H1 (cell line): ENCODE data around the gene SVEP1. TPM values are rescaled to one million over a fixed set of nuclear protein-coding genes. Genes with fewer than 3 reads are reported as not detected.

Experiments used
- CTCF ChIA-PET: fragments of 300-600 bp; sonication (Branson Sonifier 250); formaldehyde crosslinking; loops from one replicate; lab custom pipeline; 2021; ENCODE audit not compliant: partially characterized antibody; lab: Charles Lee
- POLR2A ChIA-PET: fragments of 300-600 bp; sonication (Branson Sonifier 250); formaldehyde crosslinking; loops from one replicate; lab custom pipeline; 2021; ENCODE audit warnings: inconsistent platforms; ENCODE audit not compliant: partially characterized antibody; lab: Charles Lee
- DNase-seq, 2 experiments: peaks; one replicate each; pipeline versions ENCODE4 v3.0.0 to v3.0.0-alpha.2; 2010 to 2022; ENCODE audit warnings: low spot score in 2 of 2, low read depth in 1 of 2, mixed read lengths in 1 of 2
- FAIRE-seq: peaks from 2 replicates; lab custom pipeline; 2011; peaks lifted over from hg19 to GRCh38; lab: Jason Lieb, UNC
- H2AFZ ChIP-seq: 2 replicates; pipeline ENCODE4 v1.8.1; 2012; ENCODE audit warnings: low read length, inconsistent platforms
- H2AK5ac ChIP-seq: 2 replicates; pipeline ENCODE4 v1.6.1; 2013; ENCODE audit warnings: low read depth, low read length
- H2BK120ac ChIP-seq: replicated peaks from 2 replicates; pipeline ENCODE3; 2013; ENCODE audit warnings: low read depth, low read length, inconsistent platforms
- H2BK12ac ChIP-seq: 2 replicates; pipeline ENCODE4 v1.6.1; 2013; ENCODE audit warnings: low read depth, low read length
- H2BK15ac ChIP-seq: 2 replicates; pipeline ENCODE4 v1.6.1; 2013; ENCODE audit warnings: low read length
- H2BK20ac ChIP-seq: 2 replicates; pipeline ENCODE4 v1.6.1; 2013; ENCODE audit warnings: low read length
- H2BK5ac ChIP-seq: 2 replicates; pipeline ENCODE4 v1.6.1; 2013; ENCODE audit warnings: low read depth, low read length
- H3K14ac ChIP-seq: 2 replicates; pipeline ENCODE4 v1.6.1; 2013; ENCODE audit warnings: inconsistent platforms; ENCODE audit not compliant: insufficient read length
- H3K18ac ChIP-seq: 2 replicates; pipeline ENCODE4 v1.6.1; 2013; ENCODE audit warnings: low read length; ENCODE audit errors: extremely low read depth
- H3K23ac ChIP-seq: 2 replicates; pipeline ENCODE4 v1.6.1; 2013; ENCODE audit warnings: inconsistent platforms; ENCODE audit not compliant: insufficient read length
- H3K23me2 ChIP-seq: 2 replicates; pipeline ENCODE4 v1.6.1; 2013; ENCODE audit warnings: low read depth, low read length
- H3K27ac ChIP-seq: 2 replicates; pipeline ENCODE4 v1.6.1; 2011; ENCODE audit warnings: low read depth, low read length, inconsistent platforms
- H3K27me3 ChIP-seq, 4 experiments: replicated peaks in 1 of 4; 1 replicate in 1 of 4; 2 replicates in 3 of 4; pipeline versions ENCODE4 v1.6.1 to v1.8.1; 2011 to 2013; ENCODE audit warnings: low read length in 3 of 4, mild to moderate bottlenecking in 3 of 4, inconsistent platforms in 2 of 4, mixed read lengths in 2 of 4, moderate library complexity in 1 of 4; ENCODE audit not compliant: control insufficient read depth in 3 of 4, insufficient read depth in 3 of 4; ENCODE audit errors: extremely low read depth in 1 of 4
- H3K36me3 ChIP-seq, 4 experiments: 2 replicates each; pipeline versions ENCODE4 v1.6.1 to v1.8.1; 2011 to 2013; ENCODE audit warnings: mild to moderate bottlenecking in 4 of 4, low read length in 3 of 4, moderate library complexity in 2 of 4, control low read depth in 1 of 4, inconsistent platforms in 1 of 4; ENCODE audit not compliant: insufficient read depth in 4 of 4, control insufficient read depth in 2 of 4
- H3K4ac ChIP-seq: replicated peaks from 2 replicates; pipeline ENCODE3; 2013; ENCODE audit warnings: low read length, low read depth, mixed read lengths, inconsistent platforms; ENCODE audit not compliant: insufficient read length
- H3K4me1 ChIP-seq, 4 experiments: replicated peaks in 1 of 4; 1 replicate in 1 of 4; 2 replicates in 3 of 4; pipeline versions ENCODE4 v1.6.1 to v1.8.1; 2011 to 2013; ENCODE audit warnings: low read length in 3 of 4, inconsistent platforms in 2 of 4, mixed read lengths in 1 of 4; ENCODE audit not compliant: insufficient read depth in 4 of 4, control insufficient read depth in 3 of 4
- H3K4me2 ChIP-seq, 2 experiments: 2 replicates each; pipeline versions ENCODE4 v1.6.1 to v1.8.1; 2011 to 2013; ENCODE audit warnings: low read depth in 2 of 2, low read length in 2 of 2, control low read depth in 1 of 2, inconsistent platforms in 1 of 2, mild to moderate bottlenecking in 1 of 2; ENCODE audit not compliant: insufficient read depth in 1 of 2
- H3K4me3 ChIP-seq, 4 experiments: fragments of 200-600, 300-600 bp in 1 of 4; sonication (generic), shearing (Covaris generic), sonication (Bioruptor Twin) in 1 of 4; 2 replicates each; pipeline versions ENCODE4 v1.5.1 to v1.8.1; 2011 to 2016; ENCODE audit warnings: low read length in 4 of 4, low read depth in 3 of 4, control low read depth in 2 of 4, inconsistent platforms in 2 of 4, mild to moderate bottlenecking in 2 of 4, mixed read lengths in 1 of 4, moderate library complexity in 1 of 4; ENCODE audit not compliant: insufficient read depth in 2 of 4; ENCODE audit errors: extremely low read depth in 1 of 4
- H3K56ac ChIP-seq: replicated peaks from 2 replicates; pipeline ENCODE3; 2013; ENCODE audit warnings: low read depth, mild to moderate bottlenecking, mixed read lengths, low read length, inconsistent platforms; ENCODE audit not compliant: insufficient read length
- H3K79me1 ChIP-seq: 2 replicates; pipeline ENCODE4 v1.6.1; 2013; ENCODE audit warnings: low read depth, low read length, control low read depth
- H3K79me2 ChIP-seq, 2 experiments: 2 replicates each; pipeline versions ENCODE4 v1.6.1 to v1.8.1; 2012 to 2013; ENCODE audit warnings: low read length in 2 of 2, mild to moderate bottlenecking in 2 of 2, inconsistent platforms in 1 of 2; ENCODE audit not compliant: insufficient read depth in 2 of 2, control insufficient read depth in 1 of 2
- H3K9ac ChIP-seq, 4 experiments: replicated peaks in 1 of 4; 1 replicate in 1 of 4; 2 replicates in 3 of 4; pipeline versions ENCODE4 v1.6.1 to v1.8.1; 2011 to 2013; ENCODE audit warnings: low read depth in 3 of 4, low read length in 3 of 4, control low read depth in 2 of 4, mild to moderate bottlenecking in 2 of 4, moderate library complexity in 2 of 4, inconsistent platforms in 1 of 4; ENCODE audit errors: extremely low read depth in 1 of 4
- H3K9me3 ChIP-seq, 2 experiments: 2 replicates each; pipeline versions ENCODE4 v1.6.1 to v1.8.1; 2012 to 2013; ENCODE audit warnings: mild to moderate bottlenecking in 2 of 2, moderate library complexity in 2 of 2, control low read depth in 1 of 2, inconsistent platforms in 1 of 2, low read depth in 1 of 2, low read length in 1 of 2, mixed read lengths in 1 of 2; ENCODE audit not compliant: insufficient read depth in 2 of 2
- H4K20me1 ChIP-seq, 2 experiments: replicated peaks in 1 of 2; 2 replicates each; pipeline versions ENCODE3 to v1.8.1; 2011 to 2013; ENCODE audit warnings: inconsistent platforms in 2 of 2, low read length in 2 of 2, mild to moderate bottlenecking in 1 of 2; ENCODE audit not compliant: insufficient read depth in 2 of 2, control insufficient read depth in 1 of 2
- H4K5ac ChIP-seq: 2 replicates; pipeline ENCODE4 v1.6.1; 2013; ENCODE audit warnings: low read length, low read depth, mixed read lengths, inconsistent platforms; ENCODE audit not compliant: insufficient read length
- H4K8ac ChIP-seq: 2 replicates; pipeline ENCODE4 v1.8.0; 2013; ENCODE audit warnings: mild to moderate bottlenecking, moderate library complexity, low read length, inconsistent platforms; ENCODE audit not compliant: insufficient read depth; ENCODE audit errors: extremely low read depth
- H4K91ac ChIP-seq: replicated peaks from 2 replicates; pipeline ENCODE3; 2013; ENCODE audit warnings: low read length, mixed read lengths, inconsistent platforms; ENCODE audit not compliant: insufficient read length
- GTF2F1 ChIP-seq: IDR thresholded peaks from 2 replicates; pipeline ENCODE4 v1.6.1; 2012; ENCODE audit warnings: low read depth, low read length, improper control_type of control experiment, borderline replicate concordance
- HDAC6 ChIP-seq: IDR thresholded peaks from one replicate; pipeline ENCODE4 v1.7.1; 2012; ENCODE audit warnings: low read depth, mild to moderate bottlenecking, inconsistent platforms, low read length, moderate library complexity
- JUND ChIP-seq: IDR thresholded peaks from 2 replicates; pipeline ENCODE4 v1.6.1; 2011; ENCODE audit warnings: mild to moderate bottlenecking, improper control_type of control experiment, low read length
- KDM1A ChIP-seq: fragments of 200-600, 300-600 bp; sonication (generic); IDR thresholded peaks from 2 replicates; pipeline ENCODE4 v1.7.1; 2016; ENCODE audit warnings: mild to moderate bottlenecking, low read length, borderline replicate concordance
- KDM4A ChIP-seq: IDR thresholded peaks from one replicate; pipeline ENCODE4 v1.7.1; 2012; ENCODE audit warnings: low read depth, mild to moderate bottlenecking, moderate library complexity, low read length, inconsistent platforms; ENCODE audit not compliant: severe bottlenecking
- NANOG ChIP-seq: IDR thresholded peaks from 2 replicates; pipeline ENCODE4 v1.6.1; 2011; ENCODE audit warnings: low read length, low read depth, mild to moderate bottlenecking, inconsistent platforms; ENCODE audit not compliant: insufficient read depth, poor library complexity, severe bottlenecking
- NRF1 ChIP-seq: IDR thresholded peaks from 2 replicates; pipeline ENCODE4 v1.6.1; 2011; ENCODE audit warnings: mild to moderate bottlenecking, low read depth, low read length, improper control_type of control experiment
- POLR2A ChIP-seq, 2 experiments: IDR thresholded peaks; 1 replicate in 1 of 2; 2 replicates in 1 of 2; pipeline ENCODE4 v1.6.1; 2011; ENCODE audit warnings: low read depth in 2 of 2, low read length in 2 of 2, mild to moderate bottlenecking in 2 of 2; ENCODE audit errors: control extremely low read depth in 1 of 2
- SIX5 ChIP-seq: IDR thresholded peaks from 2 replicates; pipeline ENCODE4 v1.6.1; 2011; ENCODE audit warnings: mild to moderate bottlenecking, low read depth, low read length
- SP1 ChIP-seq: IDR thresholded peaks from 2 replicates; pipeline ENCODE4 v1.6.1; 2011; ENCODE audit warnings: low read depth, low read length
- TEAD4 ChIP-seq: IDR thresholded peaks from 2 replicates; pipeline ENCODE4 v1.6.1; 2012; ENCODE audit warnings: low read depth, low read length, inconsistent platforms, mixed read lengths
- WGBS, 2 experiments: shearing (Covaris generic) in 1 of 2; methylation state at CpG; one replicate each; pipeline versions ENCODE4 v1.1.6 to v1.1.7; 2013 to 2015; ENCODE audit warnings: low lambda C conversion rate in 2 of 2, mixed read lengths in 2 of 2, inconsistent platforms in 1 of 2, low coverage in 1 of 2, missing lambda C conversion rate in 1 of 2; ENCODE audit not compliant: insufficient replicate concordance in 2 of 2, insufficient coverage in 1 of 2, insufficient read length in 1 of 2; ENCODE audit errors: extremely low coverage in 1 of 2, missing lambda C conversion rate in 1 of 2; 5-methylcytosine and 5-hydroxymethylcytosine counted together
- polyA plus RNA-seq, 7 experiments: library from polyadenylated mRNA; depleted of rRNA in 3 of 7; stranded (reverse) in 5 of 7; unstranded in 2 of 7; fragments of >200 nt in 5 of 7; fragments of 200-250 nt in 2 of 7; gene quantifications; 1 replicate in 5 of 7; 2 replicates in 1 of 7; 4 replicates in 1 of 7; pipeline versions ENCODE4 v1.2.1 to v1.2.3, GENCODE V29; 2011 to 2013; ENCODE audit warnings: missing spikeins in 2 of 7, mixed read lengths in 2 of 7
- total RNA-seq: library from RNA; stranded (reverse); fragmentation: NEBNext Ultra II Directional; extraction: Animal tissue kit (Norgen Biotek cat#: 25700); gene quantifications from 2 replicates; pipeline ENCODE4 v1.2.1, GENCODE V29; 2021

Gene SVEP1
- total and polyA plus RNA-seq, 2 of the 8 experiments (the other 6 are each of a cell fraction or from before 2014, with no cell fraction given) = 0.11 to 0.37 TPM

GRCh38 chr9:110364451-110364850 is 215.1 kb downstream of the SVEP1 start:
- no peak overlapping the region for H2BK5ac ChIP-seq
- no peak overlapping the region for H3K4me3 ChIP-seq
- no peaks in the 10 kb centered on the region for H3K79me2 ChIP-seq
- H3K27me3 ChIP-seq = no peaks in the 10 kb centered on the region
- H3K36me3 ChIP-seq = no peaks in the 10 kb centered on the region
- WGBS, 2 experiments = 96% methylated on average over 2 of the region's 2 CpGs; no CpG with 5 or more reads in 1 of the 2 experiments
- no peak overlapping the region for H3K56ac ChIP-seq
- no peaks in the 10 kb centered on the region for H3K23me2 ChIP-seq
- H3K14ac ChIP-seq = no peak overlapping the region
- no peak overlapping the region for H2BK12ac ChIP-seq
- H2BK120ac ChIP-seq = no peak overlapping the region
- H3K23ac ChIP-seq = no peak overlapping the region
- no peak overlapping the region for H2BK20ac ChIP-seq
- H2AK5ac ChIP-seq = no peak overlapping the region
- H4K91ac ChIP-seq = no peak overlapping the region
- no peak overlapping the region for H2BK15ac ChIP-seq
- DNase-seq (no peak), FAIRE-seq (no peak)
- H4K5ac ChIP-seq = no peak overlapping the region
- H3K79me1 ChIP-seq = no peaks in the 10 kb centered on the region
- no peak overlapping the region for H3K4me2 ChIP-seq
- H3K27ac ChIP-seq = no peak overlapping the region
- H2AFZ ChIP-seq = no peak overlapping the region
- no peak overlapping the region for H3K18ac ChIP-seq
- no peak overlapping the region for H3K9ac ChIP-seq
- no peak overlapping the region for H3K4ac ChIP-seq
- CTCF ChIA-PET = interaction anchor here (0.6 to 1.2 kb wide), 4 partner anchors 12 to 718 kb away, joined by 3 to 5 read pairs (median 3); no protein-coding TSS in a partner anchor
- H3K9me3 ChIP-seq = no peaks in the 10 kb centered on the region
- POLR2A ChIA-PET = no interaction called here
- no peaks in the 10 kb centered on the region for H3K4me1 ChIP-seq
- TF ChIP-seq SP1 = no peak
- TF ChIP-seq NANOG = no peak
- no peak for TF ChIP-seq TEAD4
- TF ChIP-seq GTF2F1 = no peak
- no peak for TF ChIP-seq JUND
- TF ChIP-seq SIX5 = no peak
- no peak for TF ChIP-seq NRF1
- TF ChIP-seq POLR2A (IDR thresholded peaks at IDR 0.05; ENCODE audit: control extremely low read depth in 1 of 2, low read depth in 2 of 2, low read length in 2 of 2) = no peak
- TF ChIP-seq HDAC6 = no peak
- no peak for TF ChIP-seq KDM4A
- TF ChIP-seq KDM1A = no peak
- no peak overlapping the region for H4K8ac ChIP-seq
- H4K20me1 ChIP-seq = no peaks in the 10 kb centered on the region
